ENCODE measurements around the gene RFX3.

Gene RFX3

GRCh38 chr9:3478549-3478953 is 47.2 kb downstream of the RFX3 start:
- ATAC-seq (ENCODE audit: low read depth): peak; percentile 68
- H3K27me3 Mint-ChIP-seq: no peaks in the 10 kb centered on the region
- H3K4me1 Mint-ChIP-seq: peaks cover 46% of the 10 kb centered on the region
- H3K36me3 Mint-ChIP-seq: peaks cover 9% of the 10 kb centered on the region
- peak overlapping the region; percentile 97 for H3K27ac Mint-ChIP-seq
- peak overlapping the region; percentile 61 for H3K4me3 Mint-ChIP-seq
- peaks cover 7% of the 10 kb centered on the region for H3K9me3 Mint-ChIP-seq
- DNase-seq (ENCODE audit: low spot score in 2 of 2): no peak

- Mint-ChIP-seq H3K36me3 (peaks cover 9% of the 10 kb centered on the region), H3K4me1 (peaks cover 55% of the 10 kb centered on the region), H3K4me3 (peak overlapping the region; percentile 76), H3K9me3 (peaks cover 7% of the 10 kb centered on the region), H3K27me3 (no peaks in the 10 kb centered on the region), H3K27ac (peak overlapping the region; percentile 97)
- ATAC-seq (ENCODE audit: low read depth): peak; percentile 16
- no peak for DNase-seq (ENCODE audit: low spot score in 2 of 2)
These were observed 48.5 kb downstream of the RFX3 start for GRCh38 chr9:3477236-3477834.

GRCh38 chr9:3475300-3476020 is 50.3 kb downstream of the RFX3 start:
- H3K36me3 Mint-ChIP-seq: peaks cover 7% of the 10 kb centered on the region
- no peaks in the 10 kb centered on the region for H3K27me3 Mint-ChIP-seq
- H3K4me1 Mint-ChIP-seq: peaks cover 53% of the 10 kb centered on the region
- ATAC-seq (ENCODE audit: low read depth): no peak
- H3K4me3 Mint-ChIP-seq: peak overlapping the region; percentile 64
- DNase-seq (ENCODE audit: low spot score in 2 of 2): peak in 1 of 2 donors; percentile 10
- H3K27ac Mint-ChIP-seq: peak overlapping the region; percentile 87
- H3K9me3 Mint-ChIP-seq: peaks cover 7% of the 10 kb centered on the region

- no peak for DNase-seq (ENCODE audit: low spot score in 2 of 2)
- Mint-ChIP-seq H3K27ac (peak overlapping the region; percentile 87), H3K4me1 (peaks cover 47% of the 10 kb centered on the region), H3K36me3 (peaks cover 7% of the 10 kb centered on the region), H3K9me3 (peaks cover 7% of the 10 kb centered on the region), H3K4me3 (peak overlapping the region; percentile 64), H3K27me3 (no peaks in the 10 kb centered on the region)
- no peak for ATAC-seq (ENCODE audit: low read depth)
These were observed 51.0 kb downstream of the RFX3 start for GRCh38 chr9:3474821-3475220.

GRCh38 chr9:3473405-3473804 is 52.4 kb downstream of the RFX3 start:
- peaks cover 7% of the 10 kb centered on the region for H3K36me3 Mint-ChIP-seq
- H3K4me3 Mint-ChIP-seq: no peak overlapping the region
- DNase-seq (ENCODE audit: low spot score in 2 of 2) (no peak), ATAC-seq (ENCODE audit: low read depth) (peak; percentile 84)
- no peaks in the 10 kb centered on the region for H3K27me3 Mint-ChIP-seq
- H3K9me3 Mint-ChIP-seq: peaks cover 7% of the 10 kb centered on the region
- peak overlapping the region; percentile 43 for H3K27ac Mint-ChIP-seq
- H3K4me1 Mint-ChIP-seq: peaks cover 35% of the 10 kb centered on the region

GRCh38 chr9:3471883-3472282 is 53.9 kb downstream of the RFX3 start:
- H3K27ac Mint-ChIP-seq: no peak overlapping the region
- H3K4me1 Mint-ChIP-seq: peaks cover 33% of the 10 kb centered on the region
- peaks cover 2% of the 10 kb centered on the region for H3K9me3 Mint-ChIP-seq
- H3K27me3 Mint-ChIP-seq: no peaks in the 10 kb centered on the region
- DNase-seq (ENCODE audit: low spot score in 2 of 2) (no peak), ATAC-seq (ENCODE audit: low read depth) (no peak)
- H3K36me3 Mint-ChIP-seq: peaks cover 3% of the 10 kb centered on the region
- no peak overlapping the region for H3K4me3 Mint-ChIP-seq

GRCh38 chr9:3468421-3469205 is 57.2 kb downstream of the RFX3 start:
- H3K4me1 Mint-ChIP-seq: peaks cover 13% of the 10 kb centered on the region
- H3K36me3 Mint-ChIP-seq: no peaks in the 10 kb centered on the region
- DNase-seq (ENCODE audit: low spot score in 2 of 2) (no peak), ATAC-seq (ENCODE audit: low read depth) (no peak)
- H3K27ac Mint-ChIP-seq: no peak overlapping the region
- no peak overlapping the region for H3K4me3 Mint-ChIP-seq
- H3K27me3 Mint-ChIP-seq: no peaks in the 10 kb centered on the region
- no peaks in the 10 kb centered on the region for H3K9me3 Mint-ChIP-seq

- H3K4me3 Mint-ChIP-seq: no peak overlapping the region
- H3K27me3 Mint-ChIP-seq: no peaks in the 10 kb centered on the region
- H3K9me3 Mint-ChIP-seq: no peaks in the 10 kb centered on the region
- H3K4me1 Mint-ChIP-seq: peaks cover 4% of the 10 kb centered on the region
- no peak overlapping the region for H3K27ac Mint-ChIP-seq
- DNase-seq (ENCODE audit: low spot score in 2 of 2) (peak; percentile 23 to 47), ATAC-seq (ENCODE audit: low read depth) (peak; percentile 100)
- no peaks in the 10 kb centered on the region for H3K36me3 Mint-ChIP-seq
These were observed 58.1 kb downstream of the RFX3 start for GRCh38 chr9:3467593-3468219.

- ATAC-seq (ENCODE audit: low read depth): no peak
- no peaks in the 10 kb centered on the region for H3K9me3 Mint-ChIP-seq
- H3K4me1 Mint-ChIP-seq: peaks cover 4% of the 10 kb centered on the region
- DNase-seq (ENCODE audit: low spot score in 2 of 2): no peak
- H3K27me3 Mint-ChIP-seq: no peaks in the 10 kb centered on the region
- H3K36me3 Mint-ChIP-seq: no peaks in the 10 kb centered on the region
- H3K27ac Mint-ChIP-seq: no peak overlapping the region
- no peak overlapping the region for H3K4me3 Mint-ChIP-seq
These were observed 61.7 kb downstream of the RFX3 start for GRCh38 chr9:3464033-3464638.

- ATAC-seq (ENCODE audit: low read depth) (no peak), DNase-seq (ENCODE audit: low spot score in 2 of 2) (no peak)
These were observed 66.9 kb downstream of the RFX3 start for GRCh38 chr9:3458806-3459475.

GRCh38 chr9:3457175-3457574 is 68.6 kb downstream of the RFX3 start:
- H3K4me1 Mint-ChIP-seq: peaks cover 15% of the 10 kb centered on the region
- no peak overlapping the region for H3K27ac Mint-ChIP-seq
- ATAC-seq (ENCODE audit: low read depth) (no peak), DNase-seq (ENCODE audit: low spot score in 2 of 2) (no peak)
- H3K9me3 Mint-ChIP-seq: no peaks in the 10 kb centered on the region
- peaks cover 6% of the 10 kb centered on the region for H3K36me3 Mint-ChIP-seq
- no peaks in the 10 kb centered on the region for H3K27me3 Mint-ChIP-seq
- no peak overlapping the region for H3K4me3 Mint-ChIP-seq

More at GRCh38 chr9:3458806-3459475, 66.9 kb downstream of the RFX3 start:
- no peaks in the 10 kb centered on the region for H3K9me3 Mint-ChIP-seq
- H3K27ac Mint-ChIP-seq: no peak overlapping the region
- no peak overlapping the region for H3K4me3 Mint-ChIP-seq
- peaks cover 15% of the 10 kb centered on the region for H3K4me1 Mint-ChIP-seq
- no peaks in the 10 kb centered on the region for H3K27me3 Mint-ChIP-seq
- peaks cover 6% of the 10 kb centered on the region for H3K36me3 Mint-ChIP-seq

- DNase-seq (ENCODE audit: low spot score in 2 of 2) (no peak), ATAC-seq (ENCODE audit: low read depth) (no peak)
- H3K4me3 Mint-ChIP-seq: no peak overlapping the region
- no peaks in the 10 kb centered on the region for H3K27me3 Mint-ChIP-seq
- H3K9me3 Mint-ChIP-seq: no peaks in the 10 kb centered on the region
- H3K36me3 Mint-ChIP-seq: peaks cover 6% of the 10 kb centered on the region
- H3K27ac Mint-ChIP-seq: no peak overlapping the region
- peaks cover 15% of the 10 kb centered on the region for H3K4me1 Mint-ChIP-seq
These were observed 70.1 kb downstream of the RFX3 start for GRCh38 chr9:3455717-3456116.

- no peak for DNase-seq (ENCODE audit: low spot score in 2 of 2)
- Mint-ChIP-seq H3K9me3 (no peaks in the 10 kb centered on the region), H3K27ac (no peak overlapping the region), H3K4me3 (no peak overlapping the region), H3K4me1 (peaks cover 15% of the 10 kb centered on the region), H3K27me3 (no peaks in the 10 kb centered on the region), H3K36me3 (peaks cover 6% of the 10 kb centered on the region)
- no peak for ATAC-seq (ENCODE audit: low read depth)
These were observed 70.7 kb downstream of the RFX3 start for GRCh38 chr9:3455094-3455493.

Data from memory B cell (primary cell).